ENCODE results near the gene LPAR3.

The LPAR3 gene

DNA sequence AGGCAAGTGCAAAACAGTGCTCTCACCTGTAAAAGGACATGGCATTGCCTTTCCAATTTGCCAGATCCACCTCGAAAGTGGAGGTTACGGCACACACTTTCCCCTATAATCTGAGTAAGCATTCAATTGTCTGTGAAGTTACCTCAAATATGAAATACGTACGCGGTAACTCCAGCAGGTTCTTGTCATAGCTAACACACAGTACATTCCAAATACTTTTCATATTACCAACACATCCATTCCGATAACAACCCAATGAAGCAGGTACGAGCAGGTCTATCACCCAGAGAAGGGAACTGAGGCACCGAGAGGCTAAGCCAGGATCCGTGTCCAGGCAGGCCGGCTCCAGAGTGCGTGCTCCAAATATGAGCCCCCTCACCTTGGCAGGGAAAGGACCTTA lies 46.8 kb upstream of the LPAR3 start:
- Histone ChIP-seq H3K9ac (ENCODE audit: low read length) (no peak overlapping the region), H2AFZ (ENCODE audit: low read depth, low read length, severe bottlenecking) (no peak overlapping the region), H3K9me2 (replicated peaks; ENCODE audit: insufficient read depth, low read length) (no peaks in the 10 kb centered on the region), H3K27ac (ENCODE audit: low read depth, low read length) (no peak overlapping the region), H3K36me3 (ENCODE audit: low read length) (no peaks in the 10 kb centered on the region), H3K4me2 (ENCODE audit: low read depth, low read length, poor library complexity, severe bottlenecking) (no peak overlapping the region), H3F3A (ENCODE audit: insufficient read depth) (0 out of 2 replicates have a peak, but pooled peaks cover 7% of the 10 kb centered on the region), H4K20me1 (ENCODE audit: low read depth, low read length) (no peaks in the 10 kb centered on the region), H3K27me3 (ENCODE audit: low read length) (no peaks in the 10 kb centered on the region), H3K79me2 (ENCODE audit: insufficient read depth, low read length) (no peaks in the 10 kb centered on the region), H3K9me3 (ENCODE audit: insufficient read depth, low read length) (no peaks in the 10 kb centered on the region), H3K4me3 (ENCODE audit: insufficient read depth, low read length, poor library complexity, severe bottlenecking) (no peak overlapping the region)
- TF ChIP-seq, protein P1, sequence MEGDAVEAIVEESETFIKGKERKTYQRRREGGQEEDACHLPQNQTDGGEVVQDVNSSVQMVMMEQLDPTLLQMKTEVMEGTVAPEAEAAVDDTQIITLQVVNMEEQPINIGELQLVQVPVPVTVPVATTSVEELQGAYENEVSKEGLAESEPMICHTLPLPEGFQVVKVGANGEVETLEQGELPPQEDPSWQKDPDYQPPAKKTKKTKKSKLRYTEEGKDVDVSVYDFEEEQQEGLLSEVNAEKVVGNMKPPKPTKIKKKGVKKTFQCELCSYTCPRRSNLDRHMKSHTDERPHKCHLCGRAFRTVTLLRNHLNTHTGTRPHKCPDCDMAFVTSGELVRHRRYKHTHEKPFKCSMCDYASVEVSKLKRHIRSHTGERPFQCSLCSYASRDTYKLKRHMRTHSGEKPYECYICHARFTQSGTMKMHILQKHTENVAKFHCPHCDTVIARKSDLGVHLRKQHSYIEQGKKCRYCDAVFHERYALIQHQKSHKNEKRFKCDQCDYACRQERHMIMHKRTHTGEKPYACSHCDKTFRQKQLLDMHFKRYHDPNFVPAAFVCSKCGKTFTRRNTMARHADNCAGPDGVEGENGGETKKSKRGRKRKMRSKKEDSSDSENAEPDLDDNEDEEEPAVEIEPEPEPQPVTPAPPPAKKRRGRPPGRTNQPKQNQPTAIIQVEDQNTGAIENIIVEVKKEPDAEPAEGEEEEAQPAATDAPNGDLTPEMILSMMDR (IDR thresholded peaks at IDR 0.05; ENCODE audit: insufficient read depth, low read length, poor library complexity, severe bottlenecking) = no peak
- TF ChIP-seq EZH2phosphoT487 (conservative IDR thresholded peaks at IDR 0.05; ENCODE audit: low read length) = no peak

DNA sequence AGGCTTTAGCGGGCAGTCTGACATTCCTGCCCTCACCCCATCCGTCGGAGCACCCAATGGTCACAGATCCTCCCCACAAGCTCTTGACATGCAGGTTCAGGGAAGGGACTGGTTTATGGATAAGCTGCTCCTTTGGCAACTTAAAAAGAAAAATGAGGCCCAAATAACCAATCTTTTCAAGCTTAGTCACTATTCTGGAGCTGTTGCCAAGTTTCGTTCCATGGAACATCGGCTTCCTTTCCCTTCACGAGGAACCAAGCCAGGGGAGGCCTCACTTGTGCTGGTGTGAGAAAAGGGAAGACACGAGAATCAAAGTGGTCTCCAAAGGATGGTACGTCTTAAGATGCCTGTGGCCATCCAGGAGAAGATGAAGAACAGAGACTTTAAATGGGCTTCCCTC lies 46.1 kb upstream of the LPAR3 start:
- TF ChIP-seq EZH2phosphoT487 (conservative IDR thresholded peaks at IDR 0.05; ENCODE audit: low read length) = no peak
- TF ChIP-seq, protein P1 (IDR thresholded peaks at IDR 0.05; ENCODE audit: insufficient read depth, low read length, poor library complexity, severe bottlenecking) = no peak
- Histone ChIP-seq H3K36me3 (ENCODE audit: low read length) (no peaks in the 10 kb centered on the region), H3K4me3 (ENCODE audit: insufficient read depth, low read length, poor library complexity, severe bottlenecking) (no peak overlapping the region), H3K4me2 (ENCODE audit: low read depth, low read length, poor library complexity, severe bottlenecking) (no peak overlapping the region), H3F3A (ENCODE audit: insufficient read depth) (0 out of 2 replicates have a peak, but pooled peaks cover 7% of the 10 kb centered on the region), H4K20me1 (ENCODE audit: low read depth, low read length) (no peaks in the 10 kb centered on the region), H3K27ac (ENCODE audit: low read depth, low read length) (no peak overlapping the region), H2AFZ (ENCODE audit: low read depth, low read length, severe bottlenecking) (no peak overlapping the region), H3K79me2 (ENCODE audit: insufficient read depth, low read length) (no peaks in the 10 kb centered on the region), H3K27me3 (ENCODE audit: low read length) (no peaks in the 10 kb centered on the region), H3K9ac (ENCODE audit: low read length) (no peak overlapping the region), H3K9me2 (replicated peaks; ENCODE audit: insufficient read depth, low read length) (no peaks in the 10 kb centered on the region), H3K9me3 (ENCODE audit: insufficient read depth, low read length) (no peaks in the 10 kb centered on the region)

DNA sequence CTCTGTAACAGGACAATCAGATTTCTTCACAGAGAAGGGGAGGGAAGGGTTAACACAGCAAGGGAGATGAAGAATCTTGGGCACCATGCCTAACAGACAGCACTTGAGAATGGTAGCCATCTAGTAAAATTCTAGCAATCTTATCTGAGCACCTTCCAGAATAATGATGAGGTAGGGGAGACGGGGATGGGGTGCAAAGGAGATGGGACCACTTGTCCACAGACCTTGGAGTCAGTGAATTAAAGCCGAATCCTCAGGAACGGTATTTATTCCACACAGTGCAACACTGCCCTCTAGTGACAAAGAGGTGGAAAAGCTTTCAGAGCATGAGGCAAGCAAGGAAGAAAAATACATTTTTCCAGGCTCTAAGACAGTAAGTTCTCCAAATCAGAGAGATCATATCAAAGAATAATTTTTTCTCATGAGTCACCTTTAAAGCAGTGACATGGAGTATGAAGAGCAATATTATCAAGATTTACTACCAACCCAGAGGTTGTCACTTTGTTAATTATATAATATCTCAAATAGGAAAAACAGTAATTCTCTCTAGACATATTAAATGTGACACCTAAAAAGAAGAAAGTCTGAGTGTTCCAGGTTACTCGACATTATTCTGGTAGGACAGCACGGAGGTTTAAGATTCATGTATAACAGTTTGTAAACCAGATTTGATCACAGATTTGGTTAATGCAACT lies 43.3 kb upstream of the LPAR3 start:
- H3K36me3 ChIP-seq (ENCODE audit: low read length) = no peaks in the 10 kb centered on the region
- no peaks in the 10 kb centered on the region for H4K20me1 ChIP-seq (ENCODE audit: low read depth, low read length)
- H2AFZ ChIP-seq (ENCODE audit: low read depth, low read length, severe bottlenecking) = peak overlapping the region; percentile 59
- TF ChIP-seq, protein P1 (IDR thresholded peaks at IDR 0.05; ENCODE audit: insufficient read depth, low read length, poor library complexity, severe bottlenecking) = peak; percentile 72
- no peak for TF ChIP-seq EZH2phosphoT487 (conservative IDR thresholded peaks at IDR 0.05; ENCODE audit: low read length)
- no peaks in the 10 kb centered on the region for H3K79me2 ChIP-seq (ENCODE audit: insufficient read depth, low read length)
- no peak overlapping the region for H3K4me2 ChIP-seq (ENCODE audit: low read depth, low read length, poor library complexity, severe bottlenecking)
- no peaks in the 10 kb centered on the region for H3K9me3 ChIP-seq (ENCODE audit: insufficient read depth, low read length)
- no peak overlapping the region for H3K9ac ChIP-seq (ENCODE audit: low read length)
- no peaks in the 10 kb centered on the region for H3K27me3 ChIP-seq (ENCODE audit: low read length)
- H3K4me3 ChIP-seq (ENCODE audit: insufficient read depth, low read length, poor library complexity, severe bottlenecking) = no peak overlapping the region
- H3K9me2 ChIP-seq (replicated peaks; ENCODE audit: insufficient read depth, low read length) = no peaks in the 10 kb centered on the region
- H3F3A ChIP-seq (ENCODE audit: insufficient read depth) = 0 out of 2 replicates have a peak, but pooled peaks cover 7% of the 10 kb centered on the region
- no peak overlapping the region for H3K27ac ChIP-seq (ENCODE audit: low read depth, low read length)

Data from SU-DHL-6 (cell line).